ENCODE measurements around the gene PLCB1.
"Not testable (repeated sequence)": the region's sequence is repeated elsewhere in the genome, so short reads cannot be mapped to it uniquely, and the experiment has no call there.

The PLCB1 gene

GRCh38 chr20:8375898-8376297 lies 243.8 kb downstream of the PLCB1 start:
- no peaks in the 10 kb centered on the region for H3K27me3 ChIP-seq (ENCODE audit: insufficient read depth, low read length)
- H2AFZ ChIP-seq (ENCODE audit: low read depth, low read length), result no peak overlapping the region
- H3K4me1 ChIP-seq (ENCODE audit: insufficient read depth, low read length), result peaks cover 9% of the 10 kb centered on the region
- H3K4me3 ChIP-seq (ENCODE audit: low read length), result no peak overlapping the region
- H3K36me3 ChIP-seq (ENCODE audit: insufficient read depth, low read length), result no peaks in the 10 kb centered on the region
- no peaks in the 10 kb centered on the region for H3K9me3 ChIP-seq (ENCODE audit: low read length)

GRCh38 chr20:8376940-8377339 lies 244.9 kb downstream of the PLCB1 start:
- peaks cover 9% of the 10 kb centered on the region for H3K4me1 ChIP-seq (ENCODE audit: insufficient read depth, low read length)
- no peak overlapping the region for H3K4me3 ChIP-seq (ENCODE audit: low read length)
- H2AFZ ChIP-seq (ENCODE audit: low read depth, low read length), result no peak overlapping the region
- no peaks in the 10 kb centered on the region for H3K36me3 ChIP-seq (ENCODE audit: insufficient read depth, low read length)
- no peaks in the 10 kb centered on the region for H3K9me3 ChIP-seq (ENCODE audit: low read length)
- H3K27me3 ChIP-seq (ENCODE audit: insufficient read depth, low read length), result no peaks in the 10 kb centered on the region

- H3K9me3 ChIP-seq (ENCODE audit: low read length); H3K4me1 ChIP-seq (ENCODE audit: insufficient read depth, low read length): not testable (repeated sequence)
Measured at GRCh38 chr20:8379125-8379524, 247.1 kb downstream of the PLCB1 start.

GRCh38 chr20:8385247-8385646 lies 253.2 kb downstream of the PLCB1 start:
- Histone ChIP-seq H3K27me3 (ENCODE audit: insufficient read depth, low read length) (no peaks in the 10 kb centered on the region), H3K9me3 (ENCODE audit: low read length) (no peaks in the 10 kb centered on the region), H3K4me3 (ENCODE audit: low read length) (no peak overlapping the region), H3K36me3 (ENCODE audit: insufficient read depth, low read length) (no peaks in the 10 kb centered on the region), H3K4me1 (ENCODE audit: insufficient read depth, low read length) (peaks cover 40% of the 10 kb centered on the region), H2AFZ (ENCODE audit: low read depth, low read length) (no peak overlapping the region)

More at GRCh38 chr20:8379125-8379524, 247.1 kb downstream of the PLCB1 start:
- H3K36me3 ChIP-seq (ENCODE audit: insufficient read depth, low read length); H3K4me3 ChIP-seq (ENCODE audit: low read length); H3K27me3 ChIP-seq (ENCODE audit: insufficient read depth, low read length); H2AFZ ChIP-seq (ENCODE audit: low read depth, low read length): not testable (repeated sequence)

- H3K9me3 ChIP-seq (ENCODE audit: low read length), result no peaks in the 10 kb centered on the region
- H3K27me3 ChIP-seq (ENCODE audit: insufficient read depth, low read length), result no peaks in the 10 kb centered on the region
- no peak overlapping the region for H2AFZ ChIP-seq (ENCODE audit: low read depth, low read length)
- peaks cover 40% of the 10 kb centered on the region for H3K4me1 ChIP-seq (ENCODE audit: insufficient read depth, low read length)
- no peaks in the 10 kb centered on the region for H3K36me3 ChIP-seq (ENCODE audit: insufficient read depth, low read length)
- H3K4me3 ChIP-seq (ENCODE audit: low read length), result no peak overlapping the region
Measured at GRCh38 chr20:8386991-8387390, 254.9 kb downstream of the PLCB1 start.

- H3K9me3 ChIP-seq (ENCODE audit: low read length), result no peaks in the 10 kb centered on the region
- H3K4me3 ChIP-seq (ENCODE audit: low read length), result no peak overlapping the region
- no peaks in the 10 kb centered on the region for H3K36me3 ChIP-seq (ENCODE audit: insufficient read depth, low read length)
- peak overlapping the region; percentile 24 for H2AFZ ChIP-seq (ENCODE audit: low read depth, low read length)
- H3K27me3 ChIP-seq (ENCODE audit: insufficient read depth, low read length), result no peaks in the 10 kb centered on the region
- H3K4me1 ChIP-seq (ENCODE audit: insufficient read depth, low read length), result peaks cover 40% of the 10 kb centered on the region
Measured at GRCh38 chr20:8388141-8388540, 256.1 kb downstream of the PLCB1 start.

- peaks cover 40% of the 10 kb centered on the region for H3K4me1 ChIP-seq (ENCODE audit: insufficient read depth, low read length)
- no peak overlapping the region for H3K4me3 ChIP-seq (ENCODE audit: low read length)
- H3K36me3 ChIP-seq (ENCODE audit: insufficient read depth, low read length), result no peaks in the 10 kb centered on the region
- H3K9me3 ChIP-seq (ENCODE audit: low read length), result no peaks in the 10 kb centered on the region
- peak overlapping the region; percentile 24 for H2AFZ ChIP-seq (ENCODE audit: low read depth, low read length)
- H3K27me3 ChIP-seq (ENCODE audit: insufficient read depth, low read length), result no peaks in the 10 kb centered on the region
Measured at GRCh38 chr20:8388707-8389106, 256.6 kb downstream of the PLCB1 start.

GRCh38 chr20:8389381-8390036 lies 257.4 kb downstream of the PLCB1 start:
- no peaks in the 10 kb centered on the region for H3K27me3 ChIP-seq (ENCODE audit: insufficient read depth, low read length)
- no peaks in the 10 kb centered on the region for H3K36me3 ChIP-seq (ENCODE audit: insufficient read depth, low read length)
- no peak overlapping the region for H2AFZ ChIP-seq (ENCODE audit: low read depth, low read length)
- no peaks in the 10 kb centered on the region for H3K9me3 ChIP-seq (ENCODE audit: low read length)
- peaks cover 40% of the 10 kb centered on the region for H3K4me1 ChIP-seq (ENCODE audit: insufficient read depth, low read length)
- H3K4me3 ChIP-seq (ENCODE audit: low read length), result no peak overlapping the region

GRCh38 chr20:8390037-8390433 lies 258.0 kb downstream of the PLCB1 start:
- H3K4me3 ChIP-seq (ENCODE audit: low read length), result no peak overlapping the region
- no peaks in the 10 kb centered on the region for H3K27me3 ChIP-seq (ENCODE audit: insufficient read depth, low read length)
- no peak overlapping the region for H2AFZ ChIP-seq (ENCODE audit: low read depth, low read length)
- peaks cover 40% of the 10 kb centered on the region for H3K4me1 ChIP-seq (ENCODE audit: insufficient read depth, low read length)
- no peaks in the 10 kb centered on the region for H3K9me3 ChIP-seq (ENCODE audit: low read length)
- no peaks in the 10 kb centered on the region for H3K36me3 ChIP-seq (ENCODE audit: insufficient read depth, low read length)

GRCh38 chr20:8390500-8390899 lies 258.4 kb downstream of the PLCB1 start:
- H2AFZ ChIP-seq (ENCODE audit: low read depth, low read length), result no peak overlapping the region
- peaks cover 37% of the 10 kb centered on the region for H3K4me1 ChIP-seq (ENCODE audit: insufficient read depth, low read length)
- no peak overlapping the region for H3K4me3 ChIP-seq (ENCODE audit: low read length)
- H3K27me3 ChIP-seq (ENCODE audit: insufficient read depth, low read length), result no peaks in the 10 kb centered on the region
- H3K9me3 ChIP-seq (ENCODE audit: low read length), result no peaks in the 10 kb centered on the region
- H3K36me3 ChIP-seq (ENCODE audit: insufficient read depth, low read length), result no peaks in the 10 kb centered on the region

GRCh38 chr20:8393381-8393780 lies 261.3 kb downstream of the PLCB1 start:
- Histone ChIP-seq H2AFZ (ENCODE audit: low read depth, low read length) (no peak overlapping the region), H3K4me3 (ENCODE audit: low read length) (no peak overlapping the region), H3K4me1 (ENCODE audit: insufficient read depth, low read length) (peaks cover 18% of the 10 kb centered on the region), H3K9me3 (ENCODE audit: low read length) (no peaks in the 10 kb centered on the region), H3K27me3 (ENCODE audit: insufficient read depth, low read length) (no peaks in the 10 kb centered on the region), H3K36me3 (ENCODE audit: insufficient read depth, low read length) (no peaks in the 10 kb centered on the region)

- Histone ChIP-seq H3K27me3 (ENCODE audit: insufficient read depth, low read length) (no peaks in the 10 kb centered on the region), H3K4me1 (ENCODE audit: insufficient read depth, low read length) (peaks cover 8% of the 10 kb centered on the region), H3K4me3 (ENCODE audit: low read length) (no peak overlapping the region), H2AFZ (ENCODE audit: low read depth, low read length) (no peak overlapping the region), H3K36me3 (ENCODE audit: insufficient read depth, low read length) (no peaks in the 10 kb centered on the region), H3K9me3 (ENCODE audit: low read length) (no peaks in the 10 kb centered on the region)
Measured at GRCh38 chr20:8394308-8394945, 262.4 kb downstream of the PLCB1 start.

- Histone ChIP-seq H3K36me3 (ENCODE audit: insufficient read depth, low read length) (no peaks in the 10 kb centered on the region), H3K27me3 (ENCODE audit: insufficient read depth, low read length) (no peaks in the 10 kb centered on the region), H2AFZ (ENCODE audit: low read depth, low read length) (no peak overlapping the region), H3K4me1 (ENCODE audit: insufficient read depth, low read length) (no peaks in the 10 kb centered on the region), H3K4me3 (ENCODE audit: low read length) (no peak overlapping the region), H3K9me3 (ENCODE audit: low read length) (no peaks in the 10 kb centered on the region)
Measured at GRCh38 chr20:8395956-8396355, 263.9 kb downstream of the PLCB1 start.

Data from neuron (in vitro differentiated cells).